HG02642 (cell line): ENCODE data around the gene FOXB2.
"Not testable (repeated sequence)": the region's sequence is repeated elsewhere in the genome, so short reads cannot be mapped to it uniquely, and the experiment has no call there.

Experiments
- ATAC-seq: cut with Tn5 transposase; IDR thresholded peaks from one replicate; pipeline ENCODE4 v1.9.1; 2021; ENCODE audit warnings: mild to moderate bottlenecking; ENCODE audit not compliant: unreplicated experiment, poor library complexity

FOXB2 gene

GRCh38 chr9:77019236-77019925, at the start of gene FOXB2:
Gene FOXB2, plus strand, starts transcription at chr9:77019655. Its CDS starts 0 bp downstream, at chr9:77019655.
- ATAC-seq: no peak

- no peak for ATAC-seq
Measured at GRCh38 chr9:76969716-76970115, 49.7 kb upstream of the FOXB2 start.

GRCh38 chr9:76978831-76979230, 40.6 kb upstream of the FOXB2 start:
- ATAC-seq: not testable (repeated sequence)

- ATAC-seq: no peak
Measured at GRCh38 chr9:76980566-76980965, 38.9 kb upstream of the FOXB2 start.

DNA sequence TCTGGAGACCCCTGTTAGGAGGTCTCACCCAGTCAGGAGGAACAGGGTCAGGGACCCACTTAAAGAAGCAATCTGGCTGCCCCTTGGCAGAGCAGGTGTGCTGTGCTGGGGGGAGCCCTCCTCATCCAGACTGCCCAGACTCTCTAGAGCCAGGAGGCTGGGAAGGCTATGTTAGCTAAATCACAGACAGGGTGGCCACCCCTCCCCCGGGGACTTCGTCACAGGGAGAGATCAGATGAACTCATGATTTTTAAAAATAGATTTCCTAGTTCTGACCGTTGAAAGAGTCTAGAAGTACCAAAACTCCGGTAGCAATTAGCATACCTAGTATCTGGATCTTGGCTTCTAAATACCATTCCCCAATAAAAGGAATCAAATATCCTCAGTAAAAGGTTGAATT, 35.0 kb upstream of the FOXB2 start:
- ATAC-seq: no peak

DNA sequence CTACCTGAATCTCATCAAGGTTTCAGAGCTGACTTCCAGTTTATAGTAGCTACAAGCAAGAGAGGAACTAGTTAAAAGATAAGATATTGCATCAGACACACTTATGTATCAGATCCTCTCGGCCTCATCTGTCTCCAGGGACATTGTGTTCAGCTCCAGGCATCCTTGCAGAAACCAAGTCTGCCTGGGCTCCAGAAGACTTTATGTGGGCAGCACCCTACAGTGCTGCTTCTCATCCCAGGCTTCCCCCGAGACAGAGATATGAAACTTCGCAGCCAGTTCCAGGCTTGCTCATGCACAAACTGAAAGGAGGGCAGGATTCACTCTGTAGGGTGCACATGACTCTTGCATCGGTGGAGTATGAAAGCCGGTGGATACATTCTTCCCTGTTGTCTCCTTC, 33.9 kb upstream of the FOXB2 start:
- ATAC-seq: no peak

DNA sequence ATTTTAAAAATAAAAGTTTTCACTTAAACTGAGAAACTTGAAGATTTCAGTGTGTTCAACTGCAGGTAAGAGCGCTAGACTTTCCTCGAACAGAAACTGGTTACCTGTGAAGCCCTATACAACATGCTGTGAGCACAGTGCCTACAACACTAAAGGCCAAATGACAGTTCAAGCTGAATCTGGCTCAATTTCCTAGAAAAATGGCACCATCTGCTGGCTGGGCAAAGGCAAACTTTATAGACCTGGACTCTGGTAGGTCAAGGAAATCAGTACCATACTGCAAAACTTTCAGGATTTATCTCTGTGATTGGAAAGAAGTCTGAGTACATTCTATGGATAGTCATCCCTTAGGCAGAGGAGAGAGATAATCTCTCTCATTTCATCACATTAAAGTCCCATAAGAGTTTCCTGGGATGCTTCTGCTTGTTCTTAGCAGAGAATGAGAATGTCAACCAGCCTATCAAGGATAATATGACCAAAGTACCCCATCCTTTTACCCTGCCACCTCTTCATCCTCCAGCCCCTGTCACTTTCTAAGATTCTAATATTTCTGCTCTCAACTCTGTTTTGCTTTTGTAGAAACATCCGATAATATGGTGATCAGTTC, 31.8 kb upstream of the FOXB2 start:
- ATAC-seq: no peak

DNA sequence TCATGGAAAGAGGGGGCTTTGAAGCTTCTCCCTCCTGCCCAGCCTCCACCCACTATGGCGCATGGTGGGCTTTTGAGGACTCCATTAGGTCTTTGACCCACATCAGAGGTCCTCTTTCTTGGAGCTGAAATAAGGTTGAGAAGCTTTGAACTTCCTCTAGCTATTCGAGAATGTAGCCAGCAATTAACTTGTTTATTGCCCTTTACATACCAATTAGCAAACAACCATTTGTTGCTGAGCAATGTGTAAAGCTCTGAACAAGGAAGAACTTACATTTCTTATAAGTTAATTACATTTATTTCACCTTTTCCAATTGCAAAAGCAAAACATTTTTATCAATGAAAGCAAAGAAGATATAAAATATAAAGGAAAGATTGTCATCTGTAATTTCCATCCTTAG, 30.5 kb upstream of the FOXB2 start:
- ATAC-seq: no peak

GRCh38 chr9:76989501-76989900, 30.0 kb upstream of the FOXB2 start:
- ATAC-seq: no peak

DNA sequence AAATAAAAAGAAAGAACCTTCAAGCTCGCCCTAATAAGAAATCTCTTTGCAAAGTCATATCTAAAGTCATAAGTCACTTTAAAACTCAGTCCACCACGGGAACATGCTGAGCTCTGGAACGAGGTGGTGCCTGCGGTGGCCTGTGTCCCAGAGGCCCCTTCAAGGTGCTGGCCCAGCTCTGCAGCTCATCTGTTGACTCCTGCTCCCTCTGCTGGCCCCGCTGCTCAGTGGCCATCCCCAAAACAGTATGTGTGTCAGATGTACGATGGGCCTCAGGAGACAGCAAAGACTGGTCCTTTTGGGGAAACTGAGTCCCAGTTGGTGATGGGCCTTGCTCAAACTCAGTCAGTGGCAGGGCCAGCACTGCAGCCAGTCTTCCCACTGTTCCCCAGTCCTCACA, 22.8 kb upstream of the FOXB2 start:
- no peak for ATAC-seq

DNA sequence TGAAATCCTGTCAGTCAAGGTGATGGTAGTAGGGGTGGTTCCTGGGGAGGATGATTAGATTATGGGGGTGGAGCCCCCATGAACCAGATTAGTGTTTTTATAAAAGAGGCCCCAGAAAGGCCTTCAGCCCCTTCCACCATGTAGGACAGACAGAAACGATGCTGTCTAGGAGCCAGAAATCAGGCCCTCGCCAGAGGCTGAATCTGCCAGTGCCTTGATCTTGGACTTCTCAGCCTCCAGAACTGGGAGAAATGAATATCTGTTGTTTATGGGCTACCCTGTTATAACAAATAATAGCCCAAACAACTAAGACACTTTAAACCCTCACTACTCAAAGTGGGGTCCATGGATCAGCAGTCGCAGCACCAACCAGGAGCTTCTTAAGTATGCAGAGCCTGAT, 20.2 kb upstream of the FOXB2 start:
- ATAC-seq: no peak

DNA sequence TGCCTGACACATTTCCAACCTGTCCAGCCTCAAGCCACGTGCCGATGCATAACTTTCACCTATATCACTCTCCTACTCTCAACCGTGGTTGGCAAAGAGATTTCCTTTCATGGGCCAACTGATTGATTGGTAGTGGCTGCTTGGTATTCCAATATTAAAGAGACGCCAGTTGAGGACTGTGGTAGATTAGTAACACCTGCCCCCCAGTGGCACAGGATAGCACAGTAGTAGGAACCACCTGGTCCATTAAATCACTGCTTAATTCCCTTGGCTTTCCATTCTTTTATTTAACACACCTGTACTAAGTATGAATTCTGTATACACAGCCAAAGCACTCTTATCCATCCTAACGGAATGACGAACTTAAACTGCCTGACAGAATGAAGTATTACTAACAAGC, 19.1 kb upstream of the FOXB2 start:
- no peak for ATAC-seq

- ATAC-seq: no peak
Measured at GRCh38 chr9:77003366-77003765, 16.1 kb upstream of the FOXB2 start.

DNA sequence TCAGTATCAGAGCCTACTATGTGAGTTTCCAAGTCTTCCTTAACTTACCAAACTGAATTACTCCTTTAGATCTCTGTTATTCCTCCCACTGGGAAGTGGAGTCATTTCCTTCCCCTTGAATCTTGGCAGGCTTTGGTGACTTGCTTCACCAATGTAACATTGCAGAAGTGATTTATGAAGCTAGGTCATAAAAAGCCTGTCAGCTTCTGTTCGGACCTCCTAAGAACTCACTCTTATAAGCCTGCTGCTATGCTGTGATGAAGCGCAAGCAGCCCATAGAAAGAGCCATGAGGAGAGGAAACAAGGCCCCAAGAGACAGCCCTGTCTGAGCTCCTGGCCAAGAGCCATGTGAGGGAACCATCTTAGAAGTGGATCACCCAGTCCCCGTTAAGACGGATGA, 14.2 kb upstream of the FOXB2 start:
- ATAC-seq: no peak

GRCh38 chr9:77010527-77010926, 8.9 kb upstream of the FOXB2 start:
- no peak for ATAC-seq

- no peak for ATAC-seq
Measured at GRCh38 chr9:77011973-77012821, 7.3 kb upstream of the FOXB2 start.

DNA sequence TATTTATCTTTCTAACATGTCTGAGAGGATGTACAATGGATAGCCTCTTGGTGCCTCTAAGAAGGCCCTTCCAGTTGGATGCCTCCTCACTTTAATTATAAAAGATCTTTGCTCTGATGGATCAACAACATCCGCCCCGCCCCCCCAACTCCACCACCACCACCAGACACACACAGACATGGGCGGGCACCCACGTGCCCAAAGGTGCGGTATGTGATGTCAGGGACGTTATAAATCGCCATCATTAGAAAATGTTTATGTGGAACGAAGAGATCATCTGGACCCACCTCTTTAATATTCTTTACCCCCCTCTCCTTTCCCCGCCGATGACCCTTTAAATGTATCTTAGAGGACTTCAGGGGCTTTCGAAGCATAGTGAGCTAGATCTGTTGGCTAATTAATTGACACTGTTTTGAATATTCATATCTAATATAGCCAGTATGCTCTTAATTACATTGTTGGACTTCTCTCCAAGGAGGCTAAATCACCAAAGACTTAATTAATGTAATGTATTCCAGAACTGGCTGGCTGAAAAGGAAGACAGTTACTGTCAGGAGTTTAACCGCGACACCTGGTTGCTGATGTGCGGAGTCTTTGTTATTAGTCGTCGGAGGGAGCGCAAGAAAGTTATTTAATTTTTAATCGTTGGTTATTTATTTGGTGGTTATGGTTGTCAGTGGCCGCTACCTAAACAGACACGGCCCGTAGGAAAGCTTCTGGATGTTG, 6.1 kb upstream of the FOXB2 start:
- ATAC-seq: no peak

GRCh38 chr9:77013932-77014596, 5.4 kb upstream of the FOXB2 start:
- no peak for ATAC-seq

DNA sequence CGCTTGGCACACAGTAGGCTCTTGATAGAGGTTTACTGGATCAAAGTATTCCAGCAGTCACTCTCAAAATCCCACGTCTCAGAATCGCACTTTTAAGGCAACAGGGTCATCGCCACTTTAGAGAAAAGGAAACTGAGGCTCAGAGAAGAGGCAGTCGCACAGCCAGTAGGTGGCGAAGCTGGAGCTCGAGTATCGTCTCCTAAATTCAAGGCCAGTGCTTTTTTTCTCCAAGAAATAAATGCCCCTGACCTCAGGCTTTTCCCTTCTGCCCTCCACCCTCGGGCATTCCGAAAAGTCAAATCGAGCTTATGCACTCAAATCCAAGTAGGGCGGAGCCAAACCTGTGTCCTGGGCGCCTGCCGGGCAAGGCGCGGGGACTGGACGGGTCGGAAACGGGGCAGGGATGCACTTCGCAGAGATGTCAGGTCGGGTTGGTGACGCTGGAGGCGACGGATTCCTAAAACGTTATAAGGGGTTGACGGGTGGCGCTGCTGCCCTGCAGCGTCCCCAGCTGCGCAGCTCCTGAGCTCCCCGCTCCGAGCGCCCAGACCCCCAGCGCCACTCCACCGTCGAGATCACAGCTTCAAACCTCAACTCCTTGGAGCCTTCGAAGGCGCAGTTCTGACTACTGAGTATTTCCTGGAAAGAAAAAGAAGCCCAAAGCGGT, 4.7 kb upstream of the FOXB2 start:
- no peak for ATAC-seq
